IMR-90 (cell line): ENCODE measurements around the gene ZNF3. TPM values are rescaled to one million over a fixed set of nuclear protein-coding genes. Genes with fewer than 3 reads are reported as not detected.

Source experiments
- ATAC-seq: fragments of 200-7000 bp; cut with Tn5 transposase; 2 replicates; pipeline ENCODE4 v1.9.1; 2020; ENCODE audit warnings: low read depth, mild to moderate bottlenecking, moderate library complexity
- BruUV-seq: library from RNA; stranded (reverse); fragments of 400-500 nt; replicated peaks from 2 replicates; lab custom pipeline; 2021; lab: Mats Ljungman, UMichigan
- CTCF ChIA-PET: fragments of 300-600 bp; formaldehyde crosslinking; extraction: SDS; loops from one replicate; lab custom pipeline; 2021; ENCODE audit warnings: antibody characterized with exemption; lab: Yijun Ruan, JAX
- POLR2A ChIA-PET: fragments of 300-600 bp; sonication (Branson Sonifier 250); formaldehyde crosslinking; loops from one replicate; lab custom pipeline; 2022; ENCODE audit warnings: antibody characterized with exemption; ENCODE audit not compliant: unreplicated experiment; lab: Charles Lee
- DNase-seq: peaks from one replicate; pipeline ENCODE4 v3.0.0; 2013
- H2AFZ ChIP-seq: replicated peaks from 2 replicates; pipeline ENCODE3; 2013; ENCODE audit warnings: low read length, mild to moderate bottlenecking; ENCODE audit not compliant: poor library complexity
- H2AK5ac ChIP-seq: 2 replicates; pipeline ENCODE4 v1.6.1; 2013; ENCODE audit warnings: low read depth, low read length, inconsistent platforms
- H2AK9ac ChIP-seq: replicated peaks from 2 replicates; pipeline ENCODE3; 2013; ENCODE audit warnings: mild to moderate bottlenecking, low read depth, low read length, moderate library complexity; ENCODE audit not compliant: poor library complexity
- H2BK120ac ChIP-seq: 2 replicates; pipeline ENCODE4 v1.6.1; 2013; ENCODE audit warnings: low read depth, low read length, inconsistent platforms
- H2BK15ac ChIP-seq: 3 replicates; pipeline ENCODE4 v1.6.1; 2013; ENCODE audit warnings: low read depth, low read length, inconsistent platforms
- H2BK20ac ChIP-seq: 2 replicates; pipeline ENCODE4 v1.6.1; 2013; ENCODE audit warnings: low read depth, mild to moderate bottlenecking, inconsistent platforms, low read length, moderate library complexity
- H2BK5ac ChIP-seq: 2 replicates; pipeline ENCODE4 v1.6.1; 2013; ENCODE audit warnings: mild to moderate bottlenecking, low read depth, low read length, inconsistent platforms; ENCODE audit not compliant: poor library complexity, severe bottlenecking
- H3K14ac ChIP-seq: replicated peaks from 2 replicates; pipeline ENCODE4 v1.6.1; 2013; ENCODE audit warnings: low read depth, low read length, inconsistent platforms
- H3K18ac ChIP-seq: 2 replicates; pipeline ENCODE4 v1.6.1; 2013; ENCODE audit warnings: low read depth, low read length, control low read depth
- H3K23ac ChIP-seq: 2 replicates; pipeline ENCODE4 v1.6.1; 2013; ENCODE audit warnings: low read depth, low read length, inconsistent platforms
- H3K27ac ChIP-seq: 2 replicates; pipeline ENCODE4 v1.5.1; 2013; ENCODE audit warnings: mild to moderate bottlenecking, control low read depth, low read length; ENCODE audit not compliant: insufficient read depth
- H3K27me3 ChIP-seq: 2 replicates; pipeline ENCODE4 v1.6.1; 2013; ENCODE audit warnings: low read length; ENCODE audit not compliant: control insufficient read depth, insufficient read depth
- H3K36me3 ChIP-seq: 2 replicates; pipeline ENCODE4 v1.6.1; 2013; ENCODE audit warnings: low read length, mixed read lengths; ENCODE audit not compliant: control insufficient read depth, insufficient read depth
- H3K4ac ChIP-seq: 2 replicates; pipeline ENCODE4 v1.6.1; 2013; ENCODE audit warnings: low read depth, low read length, inconsistent platforms
- H3K4me1 ChIP-seq: 2 replicates; pipeline ENCODE4 v1.6.1; 2013; ENCODE audit warnings: low read length, mixed read lengths; ENCODE audit not compliant: control insufficient read depth, insufficient read depth
- H3K4me2 ChIP-seq: 2 replicates; pipeline ENCODE4 v1.6.1; 2013; ENCODE audit warnings: low read depth, mild to moderate bottlenecking, control low read depth, low read length, moderate library complexity
- H3K4me3 ChIP-seq: 2 replicates; pipeline ENCODE4 v1.5.1; 2013; ENCODE audit warnings: low read depth, mild to moderate bottlenecking, control low read depth, low read length, moderate library complexity; ENCODE audit not compliant: insufficient read depth
- H3K56ac ChIP-seq: 2 replicates; pipeline ENCODE4 v1.6.1; 2013; ENCODE audit warnings: low read length, inconsistent platforms; ENCODE audit not compliant: insufficient read depth; ENCODE audit errors: extremely low read depth
- H3K79me1 ChIP-seq, 2 experiments: 2 replicates each; pipeline ENCODE4 v1.6.1; 2013; ENCODE audit warnings: low read length in 2 of 2, inconsistent platforms in 1 of 2, low read depth in 1 of 2
- H3K9ac ChIP-seq: 2 replicates; pipeline ENCODE4 v1.6.1; 2013; ENCODE audit warnings: low read depth, low read length, control low read depth
- H3K9me1 ChIP-seq: 2 replicates; pipeline ENCODE4 v1.6.1; 2013; ENCODE audit warnings: low read length, inconsistent platforms; ENCODE audit not compliant: insufficient read depth
- H3K9me3 ChIP-seq: 2 replicates; pipeline ENCODE4 v1.6.1; 2013; ENCODE audit warnings: low read length; ENCODE audit not compliant: control insufficient read depth, insufficient read depth
- H4K20me1 ChIP-seq: 2 replicates; pipeline ENCODE4 v1.6.1; 2013; ENCODE audit warnings: low read length, inconsistent platforms; ENCODE audit not compliant: insufficient read depth
- H4K5ac ChIP-seq: 2 replicates; pipeline ENCODE4 v1.6.1; 2013; ENCODE audit warnings: mild to moderate bottlenecking, low read depth, low read length, control low read depth
- H4K8ac ChIP-seq, 2 experiments: 2 replicates each; pipeline ENCODE4 v1.6.1; 2013; ENCODE audit warnings: low read depth in 2 of 2, low read length in 2 of 2, control low read depth in 1 of 2, inconsistent platforms in 1 of 2
- H4K91ac ChIP-seq: 2 replicates; pipeline ENCODE4 v1.6.1; 2013; ENCODE audit warnings: low read depth, low read length, inconsistent platforms; ENCODE audit not compliant: insufficient read depth
- MAFK ChIP-seq: IDR thresholded peaks from 2 replicates; pipeline ENCODE4 v1.6.1; 2012; ENCODE audit warnings: low read depth, low read length, improper control_type of control experiment
- RCOR1 ChIP-seq: IDR thresholded peaks from 2 replicates; pipeline ENCODE4 v1.6.1; 2012; ENCODE audit warnings: mild to moderate bottlenecking, low read length, improper control_type of control experiment; ENCODE audit not compliant: insufficient replicate concordance
- SMC3 ChIP-seq: fragments of 150-350 bp; IDR thresholded peaks from 2 replicates; pipeline ENCODE4 v1.6.1; 2016; ENCODE audit warnings: low read depth, mild to moderate bottlenecking, antibody characterized with exemption, low read length, moderate library complexity
- WGBS, 2 experiments: methylation state at CpG; one replicate each; pipeline versions ENCODE4 v1.1.5 to v1.1.7; 2013; ENCODE audit warnings: missing lambda C conversion rate in 2 of 2; ENCODE audit not compliant: insufficient read length in 1 of 2; ENCODE audit errors: extremely low coverage in 2 of 2; 5-methylcytosine and 5-hydroxymethylcytosine counted together
- dilution Hi-C: fragments of 300-500 bp; cut with HindIII; formaldehyde crosslinking; loops from one replicate; pipeline ENCODE4 v1.14.3; 2018; ENCODE audit warnings: low sequenced_read_pairs; ENCODE audit not compliant: unreplicated experiment
- in situ Hi-C: fragments of 300-500 bp; cut with MboI; formaldehyde crosslinking; loops from 3 replicates; pipeline ENCODE4 v1.14.3; 2019; ENCODE audit warnings: low sequenced_read_pairs, inconsistent platforms, mixed read lengths
- intact Hi-C: fragments of 100-400 bp; cut with micrococcal nuclease; formaldehyde crosslinking; loops from 2 replicates; pipeline ENCODE4 v1.10.0; 2022
- polyA plus RNA-seq, 3 experiments: library from polyadenylated mRNA; depleted of rRNA; stranded (reverse); fragments of >200 nt; gene quantifications; 2 replicates each; pipeline ENCODE4 v1.2.3, GENCODE V29; 2012; ENCODE audit warnings: low replicate concordance in 1 of 3
- total RNA-seq: library from RNA; depleted of rRNA; stranded (reverse); fragments of >200 nt; gene quantifications from 2 replicates; pipeline ENCODE4 v1.2.3, GENCODE V29; 2012
- TF ChIP-seq, protein P1 (sequence below): fragments of 150-350 bp; IDR thresholded peaks from 2 replicates; pipeline ENCODE4 v1.6.1; 2017; ENCODE audit warnings: mild to moderate bottlenecking, antibody characterized with exemption, low read length, low read depth

ZNF3 gene
- total and polyA plus RNA-seq, 2 of the 4 experiments (the other 2 are of a cell fraction), result 24.8 to 30.8 TPM

DNA sequence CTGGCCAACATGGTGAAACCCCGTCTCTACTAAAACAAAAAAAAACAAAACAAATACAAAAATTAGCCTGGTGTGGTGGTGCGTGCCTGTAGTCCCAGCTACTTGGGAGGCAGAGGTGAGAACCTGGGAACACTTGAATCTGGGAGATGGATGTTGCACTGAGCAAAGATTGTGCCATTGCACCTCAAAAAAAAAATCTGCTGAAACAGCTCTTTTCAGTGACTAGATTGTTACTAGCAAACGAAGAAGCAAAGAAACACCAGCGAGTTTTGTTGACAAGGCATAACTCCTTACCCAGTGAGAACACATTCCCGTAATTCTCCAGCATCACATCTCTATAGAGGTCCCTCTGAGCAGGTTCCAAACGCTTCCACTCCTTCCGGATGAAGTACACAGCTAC is 6.7 kb downstream of the ZNF3 start:
- H3K27ac ChIP-seq, result no peak overlapping the region
- H2AK5ac ChIP-seq, result no peak overlapping the region
- no peak overlapping the region for H4K91ac ChIP-seq
- H4K5ac ChIP-seq, result no peak overlapping the region
- ATAC-seq (no peak), DNase-seq (no peak)
- no peak overlapping the region for H3K56ac ChIP-seq
- H2AK9ac ChIP-seq, result no peak overlapping the region
- H2BK20ac ChIP-seq, result no peak overlapping the region
- dilution Hi-C loops, result no loop called here
- WGBS, 2 experiments, result no CpG with 5 or more reads among the region's 7 CpGs
- POLR2A ChIA-PET, result no interaction called here
- no peak overlapping the region for H3K14ac ChIP-seq
- H3K9ac ChIP-seq, result no peak overlapping the region
- no peaks in the 10 kb centered on the region for H3K27me3 ChIP-seq
- no peak overlapping the region for H2BK120ac ChIP-seq
- in situ Hi-C loops, result no loop called here
- H3K4ac ChIP-seq, result no peak overlapping the region
- H2BK15ac ChIP-seq, result no peak overlapping the region
- no peak overlapping the region for H4K8ac ChIP-seq
- intact Hi-C loops, result no loop called here
- H3K4me3 ChIP-seq, result no peak overlapping the region
- CTCF ChIA-PET, result no interaction called here
- no peak overlapping the region for H3K18ac ChIP-seq
- H3K4me1 ChIP-seq, result no peaks in the 10 kb centered on the region; the same call in 1 of the 2 replicates
- TF ChIP-seq MAFK (peak; percentile 72), SMC3 (no peak), RCOR1 (no peak)
- TF ChIP-seq, protein P1, sequence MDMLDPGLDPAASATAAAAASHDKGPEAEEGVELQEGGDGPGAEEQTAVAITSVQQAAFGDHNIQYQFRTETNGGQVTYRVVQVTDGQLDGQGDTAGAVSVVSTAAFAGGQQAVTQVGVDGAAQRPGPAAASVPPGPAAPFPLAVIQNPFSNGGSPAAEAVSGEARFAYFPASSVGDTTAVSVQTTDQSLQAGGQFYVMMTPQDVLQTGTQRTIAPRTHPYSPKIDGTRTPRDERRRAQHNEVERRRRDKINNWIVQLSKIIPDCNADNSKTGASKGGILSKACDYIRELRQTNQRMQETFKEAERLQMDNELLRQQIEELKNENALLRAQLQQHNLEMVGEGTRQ, result no peak
- peaks cover 14% of the 10 kb centered on the region for H4K20me1 ChIP-seq
- peaks cover 87% of the 10 kb centered on the region for H3K36me3 ChIP-seq
- no peak overlapping the region for H2AFZ ChIP-seq
- H2BK5ac ChIP-seq, result no peak overlapping the region
- BruUV-seq, result no TSS peak
- peaks cover 31 to 60% of the 10 kb centered on the region in 2 experiments for H3K79me1 ChIP-seq
- H3K9me3 ChIP-seq, result peaks cover 62% of the 10 kb centered on the region
- 0 out of 2 replicates have a peak, but pooled peaks cover under 1% of the 10 kb centered on the region for H3K9me1 ChIP-seq
- H3K4me2 ChIP-seq, result no peak overlapping the region
- no peak overlapping the region for H3K23ac ChIP-seq
